Measurements from ENCODE around the gene YWHAQ.
"Not testable (repeated sequence)": the region's sequence is repeated elsewhere in the genome, so short reads cannot be mapped to it uniquely, and the experiment has no call there.

YWHAQ gene

GRCh38 chr2:9555297-9556120, 75.3 kb downstream of the YWHAQ start, which contains the start of gene ADAM17:
TSS of gene ADAM17 (minus strand) at chr2:9555830. CDS start at chr2:9555605, 225 bp downstream.
- no peaks in the 10 kb centered on the region for H3K36me3 ChIP-seq (ENCODE audit: control insufficient read depth, low read depth, low read length)
- H3K4me3 ChIP-seq (ENCODE audit: low read length): peak within 1 kb of the TSS; percentile 92
- peak within 1 kb of the TSS; percentile 78 for H3K9ac ChIP-seq (ENCODE audit: low read length)
- no peaks in the 10 kb centered on the region for H3K27me3 ChIP-seq (ENCODE audit: control insufficient read depth, insufficient read depth, low read length)
- H3K27ac ChIP-seq (ENCODE audit: low read length): peak within 1 kb of the TSS; percentile 87
- peaks cover 16% of the 10 kb centered on the region for H3K4me1 ChIP-seq (ENCODE audit: control insufficient read depth, low read depth, low read length)
- H3K9me3 ChIP-seq (ENCODE audit: control insufficient read depth, low read depth, low read length): no peaks in the 10 kb centered on the region

DNA sequence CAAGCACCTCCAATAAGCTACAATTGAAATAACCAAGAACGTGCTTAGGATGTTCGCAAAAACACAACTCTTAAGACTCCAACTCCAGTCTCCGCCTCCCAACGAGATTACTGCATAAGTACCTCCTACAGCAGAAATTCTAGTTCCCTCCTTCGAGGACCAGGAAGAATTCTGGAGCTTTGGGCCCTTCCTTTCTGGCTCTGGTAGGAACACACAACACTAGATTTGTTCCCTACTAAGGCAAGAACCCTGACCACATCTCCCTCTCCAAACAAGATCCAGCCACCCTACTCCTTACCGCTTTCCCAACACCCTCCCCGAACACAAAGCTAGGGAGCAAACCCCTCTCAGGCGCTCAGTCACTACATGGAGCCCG, 75.9 kb downstream of the YWHAQ start:
- Histone ChIP-seq H3K4me3 (ENCODE audit: low read length) (peak overlapping the region; percentile 92), H3K27me3 (ENCODE audit: control insufficient read depth, insufficient read depth, low read length) (no peaks in the 10 kb centered on the region), H3K9me3 (ENCODE audit: control insufficient read depth, low read depth, low read length) (no peaks in the 10 kb centered on the region), H3K9ac (ENCODE audit: low read length) (peak overlapping the region; percentile 78), H3K27ac (ENCODE audit: low read length) (peak overlapping the region; percentile 63), H3K4me1 (ENCODE audit: control insufficient read depth, low read depth, low read length) (peaks cover 16% of the 10 kb centered on the region), H3K36me3 (ENCODE audit: control insufficient read depth, low read depth, low read length) (no peaks in the 10 kb centered on the region)

DNA sequence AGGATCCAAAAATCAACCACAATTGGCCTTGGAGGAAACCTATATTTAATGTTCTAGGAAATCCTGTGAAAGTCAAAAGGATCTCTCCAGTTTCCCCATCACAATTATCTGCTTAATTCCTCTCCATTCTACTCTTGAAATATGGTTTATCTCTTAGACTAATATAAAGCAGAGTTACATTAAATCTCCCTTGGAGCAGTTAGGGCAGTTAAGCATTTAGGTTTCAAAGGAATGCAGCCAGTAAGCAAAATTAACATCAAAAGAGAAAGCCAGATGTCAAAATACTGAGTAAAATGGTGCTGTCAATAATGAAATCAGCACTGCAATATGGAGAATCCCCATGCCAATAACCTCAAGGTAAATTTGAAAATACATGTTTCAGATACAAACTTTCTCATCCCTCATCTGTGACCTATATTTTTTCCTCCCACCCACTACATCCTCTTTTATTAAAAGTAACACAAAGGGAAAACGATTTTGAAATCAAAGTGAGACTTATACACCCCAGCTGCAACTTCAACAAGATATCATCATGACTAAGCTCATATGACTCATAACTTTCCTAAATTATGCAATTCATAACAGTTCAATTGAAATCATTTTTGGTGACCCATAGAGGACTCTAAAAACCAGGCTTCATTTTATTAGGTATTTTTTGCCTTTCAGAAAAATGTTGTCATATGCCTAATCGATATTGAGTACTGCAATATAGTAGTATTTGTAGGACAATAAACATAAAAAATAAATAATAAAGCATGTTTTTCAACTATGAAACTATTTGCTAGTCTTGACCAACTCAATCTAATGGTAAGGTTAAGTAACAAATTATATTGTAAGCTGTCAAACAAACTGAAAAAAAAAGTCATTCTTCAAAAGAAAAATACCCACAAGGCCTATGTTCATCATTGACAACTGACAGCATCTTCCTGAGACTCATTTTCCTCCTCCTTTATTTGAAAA, 78.3 kb downstream of the YWHAQ start:
- peaks cover 18% of the 10 kb centered on the region for H3K4me1 ChIP-seq (ENCODE audit: control insufficient read depth, low read depth, low read length)
- H3K9ac ChIP-seq (ENCODE audit: low read length): no peak overlapping the region
- no peak overlapping the region for H3K27ac ChIP-seq (ENCODE audit: low read length)
- no peaks in the 10 kb centered on the region for H3K9me3 ChIP-seq (ENCODE audit: control insufficient read depth, low read depth, low read length)
- no peaks in the 10 kb centered on the region for H3K27me3 ChIP-seq (ENCODE audit: control insufficient read depth, insufficient read depth, low read length)
- no peak overlapping the region for H3K4me3 ChIP-seq (ENCODE audit: low read length)
- H3K36me3 ChIP-seq (ENCODE audit: control insufficient read depth, low read depth, low read length): no peaks in the 10 kb centered on the region

- H3K4me1 ChIP-seq (ENCODE audit: control insufficient read depth, low read depth, low read length): peaks cover 16% of the 10 kb centered on the region
- not testable (repeated sequence) for H3K36me3 ChIP-seq (ENCODE audit: control insufficient read depth, low read depth, low read length); H3K27ac ChIP-seq (ENCODE audit: low read length); H3K27me3 ChIP-seq (ENCODE audit: control insufficient read depth, insufficient read depth, low read length); H3K4me3 ChIP-seq (ENCODE audit: low read length); H3K9ac ChIP-seq (ENCODE audit: low read length); H3K9me3 ChIP-seq (ENCODE audit: control insufficient read depth, low read depth, low read length)
Observed at GRCh38 chr2:9550859-9551391, 79.9 kb downstream of the YWHAQ start.

- peaks cover 15% of the 10 kb centered on the region for H3K4me1 ChIP-seq (ENCODE audit: control insufficient read depth, low read depth, low read length)
Observed at GRCh38 chr2:9549420-9549819, 81.4 kb downstream of the YWHAQ start.

GRCh38 chr2:9548506-9548905, 82.3 kb downstream of the YWHAQ start:
- H3K4me1 ChIP-seq (ENCODE audit: control insufficient read depth, low read depth, low read length): peaks cover 13% of the 10 kb centered on the region
- no peak overlapping the region for H3K9ac ChIP-seq (ENCODE audit: low read length)
- no peak overlapping the region for H3K27ac ChIP-seq (ENCODE audit: low read length)
- no peaks in the 10 kb centered on the region for H3K36me3 ChIP-seq (ENCODE audit: control insufficient read depth, low read depth, low read length)
- H3K27me3 ChIP-seq (ENCODE audit: control insufficient read depth, insufficient read depth, low read length): no peaks in the 10 kb centered on the region
- H3K9me3 ChIP-seq (ENCODE audit: control insufficient read depth, low read depth, low read length): no peaks in the 10 kb centered on the region
- no peak overlapping the region for H3K4me3 ChIP-seq (ENCODE audit: low read length)

More at GRCh38 chr2:9549420-9549819, 81.4 kb downstream of the YWHAQ start:
- no peak overlapping the region for H3K9ac ChIP-seq (ENCODE audit: low read length)
- H3K4me3 ChIP-seq (ENCODE audit: low read length): no peak overlapping the region
- H3K27me3 ChIP-seq (ENCODE audit: control insufficient read depth, insufficient read depth, low read length): no peaks in the 10 kb centered on the region
- H3K27ac ChIP-seq (ENCODE audit: low read length): no peak overlapping the region
- H3K9me3 ChIP-seq (ENCODE audit: control insufficient read depth, low read depth, low read length): no peaks in the 10 kb centered on the region
- H3K36me3 ChIP-seq (ENCODE audit: control insufficient read depth, low read depth, low read length): no peaks in the 10 kb centered on the region

GRCh38 chr2:9547262-9547991, 83.4 kb downstream of the YWHAQ start:
- Histone ChIP-seq H3K4me3 (ENCODE audit: low read length) (no peak overlapping the region), H3K9me3 (ENCODE audit: control insufficient read depth, low read depth, low read length) (no peaks in the 10 kb centered on the region), H3K36me3 (ENCODE audit: control insufficient read depth, low read depth, low read length) (no peaks in the 10 kb centered on the region), H3K27me3 (ENCODE audit: control insufficient read depth, insufficient read depth, low read length) (no peaks in the 10 kb centered on the region), H3K4me1 (ENCODE audit: control insufficient read depth, low read depth, low read length) (peaks cover 10% of the 10 kb centered on the region), H3K9ac (ENCODE audit: low read length) (no peak overlapping the region), H3K27ac (ENCODE audit: low read length) (no peak overlapping the region)

GRCh38 chr2:9545502-9545901, 85.3 kb downstream of the YWHAQ start:
- Histone ChIP-seq H3K9me3 (ENCODE audit: control insufficient read depth, low read depth, low read length) (no peaks in the 10 kb centered on the region), H3K4me3 (ENCODE audit: low read length) (no peak overlapping the region), H3K27me3 (ENCODE audit: control insufficient read depth, insufficient read depth, low read length) (no peaks in the 10 kb centered on the region), H3K36me3 (ENCODE audit: control insufficient read depth, low read depth, low read length) (no peaks in the 10 kb centered on the region), H3K9ac (ENCODE audit: low read length) (no peak overlapping the region), H3K4me1 (ENCODE audit: control insufficient read depth, low read depth, low read length) (peaks cover 6% of the 10 kb centered on the region), H3K27ac (ENCODE audit: low read length) (no peak overlapping the region)

DNA sequence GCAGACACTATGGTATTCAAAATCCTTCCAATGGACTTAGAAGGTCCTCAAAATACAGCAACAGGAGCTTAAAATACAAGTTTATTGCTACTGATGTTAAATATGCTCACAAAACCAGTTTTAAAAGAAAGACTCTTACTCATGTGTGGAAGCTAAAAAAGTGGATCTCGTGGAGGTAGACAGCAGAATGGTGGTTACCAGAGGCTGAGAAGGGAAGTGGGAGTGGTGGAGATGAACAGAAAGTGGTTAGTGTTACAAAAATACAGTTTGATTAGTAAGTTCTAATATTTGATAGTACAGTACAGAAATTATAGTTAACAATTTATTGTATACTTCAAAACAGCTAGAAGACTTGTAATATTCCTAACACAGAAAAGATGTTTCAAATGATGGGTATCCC, 87.2 kb downstream of the YWHAQ start:
- Histone ChIP-seq H3K27me3 (ENCODE audit: control insufficient read depth, insufficient read depth, low read length) (no peaks in the 10 kb centered on the region), H3K4me1 (ENCODE audit: control insufficient read depth, low read depth, low read length) (peaks cover 6% of the 10 kb centered on the region), H3K9ac (ENCODE audit: low read length) (no peak overlapping the region), H3K9me3 (ENCODE audit: control insufficient read depth, low read depth, low read length) (no peaks in the 10 kb centered on the region), H3K27ac (ENCODE audit: low read length) (no peak overlapping the region), H3K4me3 (ENCODE audit: low read length) (no peak overlapping the region), H3K36me3 (ENCODE audit: control insufficient read depth, low read depth, low read length) (no peaks in the 10 kb centered on the region)

- no peaks in the 10 kb centered on the region for H3K9me3 ChIP-seq (ENCODE audit: control insufficient read depth, low read depth, low read length)
- H3K36me3 ChIP-seq (ENCODE audit: control insufficient read depth, low read depth, low read length): peaks cover 4% of the 10 kb centered on the region
- no peak overlapping the region for H3K4me3 ChIP-seq (ENCODE audit: low read length)
- H3K27ac ChIP-seq (ENCODE audit: low read length): no peak overlapping the region
- no peak overlapping the region for H3K9ac ChIP-seq (ENCODE audit: low read length)
- no peaks in the 10 kb centered on the region for H3K27me3 ChIP-seq (ENCODE audit: control insufficient read depth, insufficient read depth, low read length)
- H3K4me1 ChIP-seq (ENCODE audit: control insufficient read depth, low read depth, low read length): no peaks in the 10 kb centered on the region
Observed at GRCh38 chr2:9539531-9539930, 91.3 kb downstream of the YWHAQ start.

DNA sequence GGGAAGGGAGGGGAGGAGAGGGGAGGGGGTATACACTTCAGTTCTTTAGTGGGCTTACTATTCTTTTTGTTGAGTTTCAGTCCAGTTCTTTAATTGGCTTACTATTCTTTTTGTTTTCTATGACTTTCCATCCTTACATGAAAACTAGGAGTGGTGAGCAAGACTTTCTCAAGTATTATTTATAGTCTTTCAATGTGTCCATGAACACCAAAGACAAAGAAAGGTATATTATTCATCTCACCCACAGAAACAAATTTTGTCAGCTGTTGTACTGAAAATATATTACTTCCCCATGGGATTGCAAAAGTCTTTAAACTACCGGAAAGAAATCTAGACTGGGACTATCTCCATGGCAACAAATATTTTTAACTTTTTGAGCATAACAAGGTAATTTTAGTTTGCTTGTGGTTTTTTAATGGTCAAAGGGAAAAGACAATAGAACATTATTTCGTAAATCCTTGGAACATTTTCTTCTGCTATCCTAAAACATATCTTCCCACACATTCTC, 92.7 kb downstream of the YWHAQ start:
- no peak overlapping the region for H3K9ac ChIP-seq (ENCODE audit: low read length)
- no peak overlapping the region for H3K27ac ChIP-seq (ENCODE audit: low read length)
- no peaks in the 10 kb centered on the region for H3K9me3 ChIP-seq (ENCODE audit: control insufficient read depth, low read depth, low read length)
- H3K4me3 ChIP-seq (ENCODE audit: low read length): no peak overlapping the region
- H3K27me3 ChIP-seq (ENCODE audit: control insufficient read depth, insufficient read depth, low read length): no peaks in the 10 kb centered on the region
- peaks cover 5% of the 10 kb centered on the region for H3K36me3 ChIP-seq (ENCODE audit: control insufficient read depth, low read depth, low read length)
- no peaks in the 10 kb centered on the region for H3K4me1 ChIP-seq (ENCODE audit: control insufficient read depth, low read depth, low read length)

Data from iPS-18a (cell line).